H1 (cell line): ENCODE data around the gene CUBN. TPM values are rescaled to one million over a fixed set of nuclear protein-coding genes. Genes with fewer than 3 reads are reported as not detected.

Source experiments
- CTCF ChIA-PET: fragments of 300-600 bp; sonication (Branson Sonifier 250); formaldehyde crosslinking; loops from one replicate; lab custom pipeline; 2021; ENCODE audit not compliant: partially characterized antibody; lab: Charles Lee
- POLR2A ChIA-PET: fragments of 300-600 bp; sonication (Branson Sonifier 250); formaldehyde crosslinking; loops from one replicate; lab custom pipeline; 2021; ENCODE audit warnings: inconsistent platforms; ENCODE audit not compliant: partially characterized antibody; lab: Charles Lee
- DNase-seq, 2 experiments: peaks; one replicate each; pipeline versions ENCODE4 v3.0.0 to v3.0.0-alpha.2; 2010 to 2022; ENCODE audit warnings: low spot score in 2 of 2, low read depth in 1 of 2, mixed read lengths in 1 of 2
- FAIRE-seq: peaks from 2 replicates; lab custom pipeline; 2011; peaks lifted over from hg19 to GRCh38; lab: Jason Lieb, UNC
- H2AFZ ChIP-seq: 2 replicates; pipeline ENCODE4 v1.8.1; 2012; ENCODE audit warnings: low read length, inconsistent platforms
- H2AK5ac ChIP-seq: 2 replicates; pipeline ENCODE4 v1.6.1; 2013; ENCODE audit warnings: low read depth, low read length
- H2BK120ac ChIP-seq: replicated peaks from 2 replicates; pipeline ENCODE3; 2013; ENCODE audit warnings: low read depth, low read length, inconsistent platforms
- H2BK12ac ChIP-seq: 2 replicates; pipeline ENCODE4 v1.6.1; 2013; ENCODE audit warnings: low read depth, low read length
- H2BK15ac ChIP-seq: 2 replicates; pipeline ENCODE4 v1.6.1; 2013; ENCODE audit warnings: low read length
- H2BK20ac ChIP-seq: 2 replicates; pipeline ENCODE4 v1.6.1; 2013; ENCODE audit warnings: low read length
- H2BK5ac ChIP-seq: 2 replicates; pipeline ENCODE4 v1.6.1; 2013; ENCODE audit warnings: low read depth, low read length
- H3K14ac ChIP-seq: 2 replicates; pipeline ENCODE4 v1.6.1; 2013; ENCODE audit warnings: inconsistent platforms; ENCODE audit not compliant: insufficient read length
- H3K18ac ChIP-seq: 2 replicates; pipeline ENCODE4 v1.6.1; 2013; ENCODE audit warnings: low read length; ENCODE audit errors: extremely low read depth
- H3K23ac ChIP-seq: 2 replicates; pipeline ENCODE4 v1.6.1; 2013; ENCODE audit warnings: inconsistent platforms; ENCODE audit not compliant: insufficient read length
- H3K23me2 ChIP-seq: 2 replicates; pipeline ENCODE4 v1.6.1; 2013; ENCODE audit warnings: low read depth, low read length
- H3K27ac ChIP-seq: 2 replicates; pipeline ENCODE4 v1.6.1; 2011; ENCODE audit warnings: low read depth, low read length, inconsistent platforms
- H3K27me3 ChIP-seq, 4 experiments: replicated peaks in 1 of 4; 1 replicate in 1 of 4; 2 replicates in 3 of 4; pipeline versions ENCODE4 v1.6.1 to v1.8.1; 2011 to 2013; ENCODE audit warnings: low read length in 3 of 4, mild to moderate bottlenecking in 3 of 4, inconsistent platforms in 2 of 4, mixed read lengths in 2 of 4, moderate library complexity in 1 of 4; ENCODE audit not compliant: control insufficient read depth in 3 of 4, insufficient read depth in 3 of 4; ENCODE audit errors: extremely low read depth in 1 of 4
- H3K36me3 ChIP-seq, 4 experiments: 2 replicates each; pipeline versions ENCODE4 v1.6.1 to v1.8.1; 2011 to 2013; ENCODE audit warnings: mild to moderate bottlenecking in 4 of 4, low read length in 3 of 4, moderate library complexity in 2 of 4, control low read depth in 1 of 4, inconsistent platforms in 1 of 4; ENCODE audit not compliant: insufficient read depth in 4 of 4, control insufficient read depth in 2 of 4
- H3K4ac ChIP-seq: replicated peaks from 2 replicates; pipeline ENCODE3; 2013; ENCODE audit warnings: low read length, low read depth, mixed read lengths, inconsistent platforms; ENCODE audit not compliant: insufficient read length
- H3K4me1 ChIP-seq, 4 experiments: replicated peaks in 1 of 4; 1 replicate in 1 of 4; 2 replicates in 3 of 4; pipeline versions ENCODE4 v1.6.1 to v1.8.1; 2011 to 2013; ENCODE audit warnings: low read length in 3 of 4, inconsistent platforms in 2 of 4, mixed read lengths in 1 of 4; ENCODE audit not compliant: insufficient read depth in 4 of 4, control insufficient read depth in 3 of 4
- H3K4me2 ChIP-seq, 2 experiments: 2 replicates each; pipeline versions ENCODE4 v1.6.1 to v1.8.1; 2011 to 2013; ENCODE audit warnings: low read depth in 2 of 2, low read length in 2 of 2, control low read depth in 1 of 2, inconsistent platforms in 1 of 2, mild to moderate bottlenecking in 1 of 2; ENCODE audit not compliant: insufficient read depth in 1 of 2
- H3K4me3 ChIP-seq, 4 experiments: fragments of 200-600, 300-600 bp in 1 of 4; sonication (generic), shearing (Covaris generic), sonication (Bioruptor Twin) in 1 of 4; 2 replicates each; pipeline versions ENCODE4 v1.5.1 to v1.8.1; 2011 to 2016; ENCODE audit warnings: low read length in 4 of 4, low read depth in 3 of 4, control low read depth in 2 of 4, inconsistent platforms in 2 of 4, mild to moderate bottlenecking in 2 of 4, mixed read lengths in 1 of 4, moderate library complexity in 1 of 4; ENCODE audit not compliant: insufficient read depth in 2 of 4; ENCODE audit errors: extremely low read depth in 1 of 4
- H3K56ac ChIP-seq: replicated peaks from 2 replicates; pipeline ENCODE3; 2013; ENCODE audit warnings: low read depth, mild to moderate bottlenecking, mixed read lengths, low read length, inconsistent platforms; ENCODE audit not compliant: insufficient read length
- H3K79me1 ChIP-seq: 2 replicates; pipeline ENCODE4 v1.6.1; 2013; ENCODE audit warnings: low read depth, low read length, control low read depth
- H3K79me2 ChIP-seq, 2 experiments: 2 replicates each; pipeline versions ENCODE4 v1.6.1 to v1.8.1; 2012 to 2013; ENCODE audit warnings: low read length in 2 of 2, mild to moderate bottlenecking in 2 of 2, inconsistent platforms in 1 of 2; ENCODE audit not compliant: insufficient read depth in 2 of 2, control insufficient read depth in 1 of 2
- H3K9ac ChIP-seq, 4 experiments: replicated peaks in 1 of 4; 1 replicate in 1 of 4; 2 replicates in 3 of 4; pipeline versions ENCODE4 v1.6.1 to v1.8.1; 2011 to 2013; ENCODE audit warnings: low read depth in 3 of 4, low read length in 3 of 4, control low read depth in 2 of 4, mild to moderate bottlenecking in 2 of 4, moderate library complexity in 2 of 4, inconsistent platforms in 1 of 4; ENCODE audit errors: extremely low read depth in 1 of 4
- H3K9me3 ChIP-seq, 2 experiments: 2 replicates each; pipeline versions ENCODE4 v1.6.1 to v1.8.1; 2012 to 2013; ENCODE audit warnings: mild to moderate bottlenecking in 2 of 2, moderate library complexity in 2 of 2, control low read depth in 1 of 2, inconsistent platforms in 1 of 2, low read depth in 1 of 2, low read length in 1 of 2, mixed read lengths in 1 of 2; ENCODE audit not compliant: insufficient read depth in 2 of 2
- H4K20me1 ChIP-seq, 2 experiments: replicated peaks in 1 of 2; 2 replicates each; pipeline versions ENCODE3 to v1.8.1; 2011 to 2013; ENCODE audit warnings: inconsistent platforms in 2 of 2, low read length in 2 of 2, mild to moderate bottlenecking in 1 of 2; ENCODE audit not compliant: insufficient read depth in 2 of 2, control insufficient read depth in 1 of 2
- H4K5ac ChIP-seq: 2 replicates; pipeline ENCODE4 v1.6.1; 2013; ENCODE audit warnings: low read length, low read depth, mixed read lengths, inconsistent platforms; ENCODE audit not compliant: insufficient read length
- H4K8ac ChIP-seq: 2 replicates; pipeline ENCODE4 v1.8.0; 2013; ENCODE audit warnings: mild to moderate bottlenecking, moderate library complexity, low read length, inconsistent platforms; ENCODE audit not compliant: insufficient read depth; ENCODE audit errors: extremely low read depth
- H4K91ac ChIP-seq: replicated peaks from 2 replicates; pipeline ENCODE3; 2013; ENCODE audit warnings: low read length, mixed read lengths, inconsistent platforms; ENCODE audit not compliant: insufficient read length
- BRCA1 ChIP-seq: IDR thresholded peaks from 2 replicates; pipeline ENCODE4 v1.6.1; 2012; ENCODE audit warnings: low read depth, low read length, improper control_type of control experiment
- CBX8 ChIP-seq: fragments of 300-800, 300-1000 bp; sonication (generic); IDR thresholded peaks from 2 replicates; pipeline ENCODE4 v1.7.1; 2016; ENCODE audit warnings: low read depth, low read length, borderline replicate concordance
- MAX ChIP-seq: IDR thresholded peaks from 2 replicates; pipeline ENCODE4 v1.6.1; 2012; ENCODE audit warnings: inconsistent platforms
- NRF1 ChIP-seq: IDR thresholded peaks from 2 replicates; pipeline ENCODE4 v1.6.1; 2011; ENCODE audit warnings: mild to moderate bottlenecking, low read depth, low read length, improper control_type of control experiment
- RAD21 ChIP-seq, 2 experiments: IDR thresholded peaks in 1 of 2; conservative IDR thresholded peaks in 1 of 2; 2 replicates each; pipeline ENCODE4 v1.6.1; 2011; ENCODE audit warnings: low read depth in 2 of 2, low read length in 2 of 2, improper control_type of control experiment in 1 of 2, inconsistent platforms in 1 of 2, mild to moderate bottlenecking in 1 of 2, moderate library complexity in 1 of 2
- RNF2 ChIP-seq: fragments of 200-900, 300-1000 bp; sonication (generic); IDR thresholded peaks from 2 replicates; pipeline ENCODE4 v1.7.1; 2016; ENCODE audit warnings: borderline replicate concordance, low read depth, mild to moderate bottlenecking, antibody characterized with exemption, low read length; ENCODE audit not compliant: poor library complexity, severe bottlenecking; ENCODE audit errors: missing control alignments
- SIN3A ChIP-seq, 2 experiments: IDR thresholded peaks in 1 of 2; conservative IDR thresholded peaks in 1 of 2; 2 replicates each; pipeline ENCODE4 v1.6.1; 2011 to 2012; ENCODE audit warnings: low read length in 2 of 2, improper control_type of control experiment in 1 of 2, low read depth in 1 of 2, mild to moderate bottlenecking in 1 of 2
- SP4 ChIP-seq: IDR thresholded peaks from 2 replicates; pipeline ENCODE4 v1.6.1; 2012; ENCODE audit warnings: low read length, inconsistent platforms
- SUZ12 ChIP-seq: fragments of 200-600 bp; sonication (generic); IDR thresholded peaks from 2 replicates; pipeline ENCODE4 v1.6.1; 2012; ENCODE audit warnings: mild to moderate bottlenecking, inconsistent platforms, low read length, moderate library complexity, mixed read lengths
- TEAD4 ChIP-seq: IDR thresholded peaks from 2 replicates; pipeline ENCODE4 v1.6.1; 2012; ENCODE audit warnings: low read depth, low read length, inconsistent platforms, mixed read lengths
- WGBS, 2 experiments: shearing (Covaris generic) in 1 of 2; methylation state at CpG; one replicate each; pipeline versions ENCODE4 v1.1.6 to v1.1.7; 2013 to 2015; ENCODE audit warnings: low lambda C conversion rate in 2 of 2, mixed read lengths in 2 of 2, inconsistent platforms in 1 of 2, low coverage in 1 of 2, missing lambda C conversion rate in 1 of 2; ENCODE audit not compliant: insufficient replicate concordance in 2 of 2, insufficient coverage in 1 of 2, insufficient read length in 1 of 2; ENCODE audit errors: extremely low coverage in 1 of 2, missing lambda C conversion rate in 1 of 2; 5-methylcytosine and 5-hydroxymethylcytosine counted together
- polyA plus RNA-seq, 7 experiments: library from polyadenylated mRNA; depleted of rRNA in 3 of 7; stranded (reverse) in 5 of 7; unstranded in 2 of 7; fragments of >200 nt in 5 of 7; fragments of 200-250 nt in 2 of 7; gene quantifications; 1 replicate in 5 of 7; 2 replicates in 1 of 7; 4 replicates in 1 of 7; pipeline versions ENCODE4 v1.2.1 to v1.2.3, GENCODE V29; 2011 to 2013; ENCODE audit warnings: missing spikeins in 2 of 7, mixed read lengths in 2 of 7
- total RNA-seq: library from RNA; stranded (reverse); fragmentation: NEBNext Ultra II Directional; extraction: Animal tissue kit (Norgen Biotek cat#: 25700); gene quantifications from 2 replicates; pipeline ENCODE4 v1.2.1, GENCODE V29; 2021
- TF ChIP-seq, protein P1 (sequence below): IDR thresholded peaks from 2 replicates; pipeline ENCODE4 v1.6.1; 2012; ENCODE audit warnings: low read length, inconsistent platforms

Gene CUBN
- total and polyA plus RNA-seq, 2 of the 8 experiments (the other 6 are each of a cell fraction or from before 2014, with no cell fraction given), result 0.04 to 0.08 TPM

GRCh38 chr10:16856092-16856491, 273.5 kb downstream of the CUBN start:
- no peak overlapping the region for H2BK15ac ChIP-seq
- ChIA-PET POLR2A (no interaction called here), CTCF (interaction anchor here (0.7 to 3.4 kb wide), 9 partner anchors 13 to 520 kb away, joined by 3 to 9 read pairs (median 3); no protein-coding TSS in a partner anchor)
- no peak overlapping the region for H3K27ac ChIP-seq
- H3K4me1 ChIP-seq, result peaks cover 0 to 3% (median 0%) of the 10 kb centered on the region in 4 experiments; a peak in 2 of 7 replicates
- no peak overlapping the region for H3K14ac ChIP-seq
- no peaks in the 10 kb centered on the region for H3K27me3 ChIP-seq
- no peak overlapping the region for H2BK12ac ChIP-seq
- WGBS, 2 experiments, result 81% methylated on average over 5 of the region's 5 CpGs; no CpG with 5 or more reads in 1 of the 2 experiments
- H3K4ac ChIP-seq, result no peak overlapping the region
- no peak overlapping the region for H2AK5ac ChIP-seq
- H4K20me1 ChIP-seq, result no peaks in the 10 kb centered on the region
- no peaks in the 10 kb centered on the region for H3K79me1 ChIP-seq
- H2AFZ ChIP-seq, result no peak overlapping the region
- no peak overlapping the region for H3K23ac ChIP-seq
- H3K23me2 ChIP-seq, result no peaks in the 10 kb centered on the region; the same call in 1 of the 2 replicates
- no peak overlapping the region for H3K4me2 ChIP-seq
- H3K9me3 ChIP-seq, result no peaks in the 10 kb centered on the region
- no peak overlapping the region for H2BK5ac ChIP-seq
- H4K8ac ChIP-seq, result no peak overlapping the region
- no peak overlapping the region for H3K9ac ChIP-seq
- no peaks in the 10 kb centered on the region for H3K79me2 ChIP-seq
- H2BK20ac ChIP-seq, result no peak overlapping the region
- H3K36me3 ChIP-seq, result no peaks in the 10 kb centered on the region
- DNase-seq (no peak), FAIRE-seq (no peak)
- no peak overlapping the region for H2BK120ac ChIP-seq
- H3K4me3 ChIP-seq, result no peak overlapping the region
- H4K5ac ChIP-seq, result no peak overlapping the region
- H3K56ac ChIP-seq, result no peak overlapping the region
- peak overlapping the region; percentile 76 for H4K91ac ChIP-seq
- no peak overlapping the region for H3K18ac ChIP-seq
- no peak for TF ChIP-seq BRCA1
- no peak for TF ChIP-seq SUZ12
- TF ChIP-seq, protein P1, sequence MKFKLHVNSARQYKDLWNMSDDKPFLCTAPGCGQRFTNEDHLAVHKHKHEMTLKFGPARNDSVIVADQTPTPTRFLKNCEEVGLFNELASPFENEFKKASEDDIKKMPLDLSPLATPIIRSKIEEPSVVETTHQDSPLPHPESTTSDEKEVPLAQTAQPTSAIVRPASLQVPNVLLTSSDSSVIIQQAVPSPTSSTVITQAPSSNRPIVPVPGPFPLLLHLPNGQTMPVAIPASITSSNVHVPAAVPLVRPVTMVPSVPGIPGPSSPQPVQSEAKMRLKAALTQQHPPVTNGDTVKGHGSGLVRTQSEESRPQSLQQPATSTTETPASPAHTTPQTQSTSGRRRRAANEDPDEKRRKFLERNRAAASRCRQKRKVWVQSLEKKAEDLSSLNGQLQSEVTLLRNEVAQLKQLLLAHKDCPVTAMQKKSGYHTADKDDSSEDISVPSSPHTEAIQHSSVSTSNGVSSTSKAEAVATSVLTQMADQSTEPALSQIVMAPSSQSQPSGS, result no peak
- TF ChIP-seq CBX8, result no peak
- no peak for TF ChIP-seq SP4
- TF ChIP-seq NRF1, result no peak
- TF ChIP-seq SIN3A (conservative IDR thresholded peaks at IDR 0.05 in 1 of 2, IDR thresholded peaks at IDR 0.05 in 1 of 2; ENCODE audit: low read depth in 1 of 2, low read length in 2 of 2), result no peak
- no peak for TF ChIP-seq RNF2
- TF ChIP-seq MAX, result no peak
- TF ChIP-seq RAD21 (IDR thresholded peaks at IDR 0.05 in 1 of 2, conservative IDR thresholded peaks at IDR 0.05 in 1 of 2; ENCODE audit: low read depth in 2 of 2, low read length in 2 of 2), result no peak
- TF ChIP-seq TEAD4, result no peak
